IgD-negative memory B cell (primary cell): ENCODE results near the gene GLRX3. TPM values are rescaled to one million over a fixed set of nuclear protein-coding genes. Genes with fewer than 3 reads are reported as not detected.

Experiments used
- H3K27ac Mint-ChIP-seq, 3 donors: one replicate each; pipeline ENCODE4 v1.8.0; 2020 to 2022; ENCODE audit warnings: mild to moderate bottlenecking in 3 of 3, mixed read lengths in 3 of 3, moderate library complexity in 1 of 3
- H3K27me3 Mint-ChIP-seq: one replicate; pipeline ENCODE4 v1.8.0; 2021; ENCODE audit warnings: mixed read lengths
- H3K36me3 Mint-ChIP-seq: one replicate; pipeline ENCODE4 v1.8.0; 2020; ENCODE audit warnings: mild to moderate bottlenecking, mixed read lengths
- H3K4me1 Mint-ChIP-seq, 3 donors: one replicate each; pipeline ENCODE4 v1.8.0; 2020 to 2022; ENCODE audit warnings: mixed read lengths in 3 of 3, mild to moderate bottlenecking in 1 of 3
- H3K4me3 Mint-ChIP-seq, 4 donors: one replicate each; pipeline ENCODE4 v1.8.0; 2020 to 2022; ENCODE audit warnings: mild to moderate bottlenecking in 4 of 4, mixed read lengths in 4 of 4, moderate library complexity in 3 of 4
- H3K9me3 Mint-ChIP-seq, 3 donors: one replicate each; pipeline ENCODE4 v1.8.0; 2020 to 2021; ENCODE audit warnings: mixed read lengths in 3 of 3, mild to moderate bottlenecking in 1 of 3
- polyA plus RNA-seq: library from polyadenylated mRNA; unstranded; fragments of 300-500 nt; fragmentation: Illumina TruSeq; gene quantifications from one replicate; pipeline ENCODE4 v1.2.3, GENCODE V29; 2021

The GLRX3 gene
- polyA plus RNA-seq, 1 donor from 2014 or later: 78.7 TPM

DNA sequence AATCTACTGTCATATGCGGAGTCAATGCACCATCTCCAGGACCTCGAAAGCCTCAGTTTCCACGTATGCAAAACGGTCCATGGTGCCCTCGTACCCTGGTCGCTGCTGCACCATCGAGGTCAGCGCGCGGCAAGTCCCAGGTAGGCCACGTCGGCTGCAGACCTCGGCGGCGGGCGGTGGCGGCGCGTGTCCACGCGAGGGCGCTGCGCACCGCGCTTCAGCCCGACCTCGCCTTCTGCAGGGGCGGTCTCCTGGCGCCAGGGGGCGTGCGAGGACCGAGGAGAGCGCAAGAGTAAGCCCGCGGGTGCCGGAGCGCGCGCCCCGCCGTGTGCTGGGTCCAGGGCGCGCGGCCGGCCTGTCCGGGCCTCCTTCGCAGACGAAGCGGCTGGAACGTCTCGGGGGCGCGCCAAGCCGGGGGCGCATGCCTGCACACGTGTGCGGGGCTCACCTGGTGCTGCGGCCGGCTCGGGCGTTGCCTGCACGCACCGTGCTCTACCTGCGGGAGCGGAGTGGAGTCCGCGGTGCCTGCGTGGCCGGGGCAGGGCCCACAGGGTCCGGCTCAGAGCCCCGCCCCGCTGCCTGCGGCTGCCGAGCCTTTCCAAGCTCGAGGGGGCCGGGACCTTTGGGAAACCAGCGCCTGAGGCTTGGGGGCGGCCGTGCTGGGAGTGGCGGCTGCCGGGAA, 54.0 kb downstream of the GLRX3 start:
- H3K36me3 Mint-ChIP-seq: peaks cover 2% of the 10 kb centered on the region
- H3K27ac Mint-ChIP-seq: no peak overlapping the region
- H3K27me3 Mint-ChIP-seq: no peaks in the 10 kb centered on the region
- no peaks in the 10 kb centered on the region for H3K9me3 Mint-ChIP-seq
- H3K4me1 Mint-ChIP-seq: peaks cover 0 to 7% (median 3%) of the 10 kb centered on the region in 3 donors
- peak overlapping the region in 1 of 4 donors; percentile 37 for H3K4me3 Mint-ChIP-seq

DNA sequence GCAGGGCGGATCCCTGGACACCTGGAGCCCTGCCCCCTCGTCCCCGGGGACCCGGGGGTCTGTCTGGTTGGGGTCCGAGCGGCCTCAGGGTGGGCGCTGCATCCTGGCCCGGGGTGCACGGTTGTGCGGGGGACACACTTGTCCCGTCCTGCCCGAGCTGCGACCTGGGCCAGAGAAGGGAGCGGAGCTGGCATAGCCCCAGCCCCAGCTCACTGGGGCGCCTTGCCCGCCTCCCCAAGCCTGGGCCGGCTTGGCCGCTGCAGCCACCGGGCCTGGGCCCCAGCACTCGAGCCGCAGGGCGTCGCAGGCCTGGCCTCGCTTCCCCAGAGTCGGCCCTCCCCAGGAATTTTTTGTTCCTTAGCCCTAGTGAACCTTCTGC, 54.5 kb downstream of the GLRX3 start:
- Mint-ChIP-seq H3K27ac (no peak overlapping the region), H3K4me3 (peak overlapping the region in 1 of 4 donors; percentile 23), H3K4me1 (peaks cover 0 to 7% (median 3%) of the 10 kb centered on the region in 3 donors), H3K36me3 (peaks cover 2% of the 10 kb centered on the region), H3K9me3 (no peaks in the 10 kb centered on the region), H3K27me3 (no peaks in the 10 kb centered on the region)

DNA sequence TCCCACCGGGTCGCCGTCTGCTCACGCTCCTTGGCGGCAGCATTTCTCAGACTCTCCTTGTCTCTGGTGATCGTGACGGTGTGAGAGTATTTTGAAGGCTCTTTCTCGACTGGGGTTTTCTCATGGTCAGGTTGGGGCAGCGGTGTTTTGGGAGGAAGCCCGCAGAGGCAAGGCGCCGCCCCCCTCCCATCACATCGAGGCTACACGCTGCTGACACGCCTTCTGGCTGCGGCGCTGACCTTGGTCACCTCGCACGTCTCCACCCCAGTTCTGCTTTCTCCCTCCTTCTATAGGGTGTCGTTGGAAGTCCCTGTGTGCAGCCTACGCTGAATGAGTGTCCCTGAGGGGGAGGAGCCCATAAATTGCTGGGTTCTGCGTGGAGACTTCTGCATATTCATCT, 55.2 kb downstream of the GLRX3 start:
- Mint-ChIP-seq H3K27me3 (no peaks in the 10 kb centered on the region), H3K4me1 (peaks cover 0 to 7% (median 3%) of the 10 kb centered on the region in 3 donors), H3K27ac (no peak overlapping the region), H3K9me3 (no peaks in the 10 kb centered on the region), H3K4me3 (peak overlapping the region in 3 of 4 donors; percentile 54 to 77 (median 73)), H3K36me3 (peaks cover 2% of the 10 kb centered on the region)

DNA sequence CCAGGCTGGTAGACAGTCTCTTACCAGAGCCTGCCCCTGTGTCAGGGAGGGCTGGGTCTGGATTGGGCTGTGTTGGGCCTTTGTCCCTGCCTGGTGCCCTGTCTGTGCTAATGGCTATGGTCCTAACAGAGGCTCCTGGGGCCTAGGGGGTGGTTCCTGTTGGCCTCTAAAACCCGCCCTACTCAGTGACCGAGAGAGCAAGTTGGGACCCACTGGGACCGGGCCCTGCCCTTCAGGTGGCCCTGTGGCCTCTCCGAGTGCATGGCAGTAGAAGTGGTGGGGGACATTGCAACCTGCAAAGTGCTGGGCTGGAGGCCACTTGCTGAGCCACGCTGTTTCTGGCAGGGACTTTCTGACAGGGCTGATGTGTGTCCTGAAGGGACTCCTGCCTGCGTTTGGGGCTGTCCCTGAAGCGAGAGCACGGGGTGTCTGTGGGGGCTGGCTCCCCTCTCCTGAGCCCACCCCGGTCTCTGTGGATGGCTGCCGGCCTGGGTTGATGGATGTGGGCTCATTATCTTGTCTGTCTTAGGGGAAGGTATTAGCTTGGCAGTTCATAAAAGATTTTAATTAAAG, 56.2 kb downstream of the GLRX3 start:
- peak overlapping the region in 1 of 4 donors; percentile 54 for H3K4me3 Mint-ChIP-seq
- H3K27me3 Mint-ChIP-seq: no peaks in the 10 kb centered on the region
- no peak overlapping the region for H3K27ac Mint-ChIP-seq
- peaks cover 2% of the 10 kb centered on the region for H3K36me3 Mint-ChIP-seq
- no peaks in the 10 kb centered on the region for H3K9me3 Mint-ChIP-seq
- peaks cover 0 to 3% (median 3%) of the 10 kb centered on the region in 3 donors for H3K4me1 Mint-ChIP-seq

DNA sequence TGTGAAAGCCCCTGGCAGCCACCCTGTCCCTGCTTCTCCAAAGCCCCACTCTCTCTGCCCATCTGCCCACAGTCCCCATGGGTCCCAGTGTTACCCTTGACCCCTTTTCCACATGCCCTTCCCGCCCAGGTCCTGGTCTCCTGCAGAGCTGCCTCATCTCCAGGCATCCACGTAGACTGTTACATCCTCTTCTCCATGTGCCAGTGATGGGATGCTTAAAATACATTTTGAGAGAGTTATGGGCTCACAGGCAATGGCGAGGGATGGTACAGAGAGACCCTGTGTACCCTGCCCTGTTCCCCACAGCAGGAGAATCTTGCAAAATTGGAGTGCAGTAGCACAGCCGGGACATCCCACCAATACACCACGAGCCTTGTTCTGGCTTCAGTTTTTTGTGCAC, 56.8 kb downstream of the GLRX3 start:
- no peaks in the 10 kb centered on the region for H3K9me3 Mint-ChIP-seq
- peaks cover 2% of the 10 kb centered on the region for H3K36me3 Mint-ChIP-seq
- no peak overlapping the region for H3K4me3 Mint-ChIP-seq
- no peaks in the 10 kb centered on the region for H3K27me3 Mint-ChIP-seq
- peaks cover 0 to 3% (median 0%) of the 10 kb centered on the region in 3 donors for H3K4me1 Mint-ChIP-seq
- H3K27ac Mint-ChIP-seq: no peak overlapping the region

DNA sequence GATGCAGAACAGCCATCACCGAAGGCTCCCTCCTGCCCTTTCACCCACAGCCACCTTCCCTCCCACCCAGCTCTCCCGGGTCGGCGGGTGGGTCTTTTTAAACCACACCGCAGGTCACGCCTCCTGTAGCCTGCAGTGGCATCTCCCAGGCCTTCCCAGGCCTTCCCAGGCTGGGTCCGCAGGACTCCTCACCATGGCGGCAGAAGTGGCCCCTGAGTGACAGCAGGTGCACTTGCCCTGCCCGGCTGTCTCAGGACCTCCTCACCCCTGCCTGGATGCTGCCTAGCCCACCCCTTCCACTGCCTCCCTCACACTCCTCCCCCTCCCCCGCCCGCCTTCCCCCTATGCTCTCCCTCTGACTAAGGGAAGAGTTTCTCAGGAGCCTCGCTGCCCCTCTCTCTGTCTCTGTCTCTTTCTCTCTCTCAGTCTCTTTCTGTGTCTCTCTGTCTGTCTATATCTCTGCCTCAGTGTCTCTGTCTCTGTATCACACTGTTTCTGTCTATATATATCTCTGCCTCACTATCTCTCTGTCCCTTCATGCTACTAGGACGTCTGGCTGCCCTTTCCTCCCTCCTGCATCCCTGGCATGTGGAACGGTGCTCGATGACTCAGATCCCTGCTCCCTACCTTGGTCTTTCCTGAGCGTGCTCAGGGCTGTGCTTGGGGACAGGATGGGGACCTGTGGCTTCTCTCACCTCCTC, 57.5 kb downstream of the GLRX3 start:
- Mint-ChIP-seq H3K4me1 (peaks cover 0 to 3% (median 0%) of the 10 kb centered on the region in 3 donors), H3K27ac (no peak overlapping the region), H3K9me3 (no peaks in the 10 kb centered on the region), H3K4me3 (no peak overlapping the region), H3K36me3 (peaks cover 2% of the 10 kb centered on the region), H3K27me3 (no peaks in the 10 kb centered on the region)

DNA sequence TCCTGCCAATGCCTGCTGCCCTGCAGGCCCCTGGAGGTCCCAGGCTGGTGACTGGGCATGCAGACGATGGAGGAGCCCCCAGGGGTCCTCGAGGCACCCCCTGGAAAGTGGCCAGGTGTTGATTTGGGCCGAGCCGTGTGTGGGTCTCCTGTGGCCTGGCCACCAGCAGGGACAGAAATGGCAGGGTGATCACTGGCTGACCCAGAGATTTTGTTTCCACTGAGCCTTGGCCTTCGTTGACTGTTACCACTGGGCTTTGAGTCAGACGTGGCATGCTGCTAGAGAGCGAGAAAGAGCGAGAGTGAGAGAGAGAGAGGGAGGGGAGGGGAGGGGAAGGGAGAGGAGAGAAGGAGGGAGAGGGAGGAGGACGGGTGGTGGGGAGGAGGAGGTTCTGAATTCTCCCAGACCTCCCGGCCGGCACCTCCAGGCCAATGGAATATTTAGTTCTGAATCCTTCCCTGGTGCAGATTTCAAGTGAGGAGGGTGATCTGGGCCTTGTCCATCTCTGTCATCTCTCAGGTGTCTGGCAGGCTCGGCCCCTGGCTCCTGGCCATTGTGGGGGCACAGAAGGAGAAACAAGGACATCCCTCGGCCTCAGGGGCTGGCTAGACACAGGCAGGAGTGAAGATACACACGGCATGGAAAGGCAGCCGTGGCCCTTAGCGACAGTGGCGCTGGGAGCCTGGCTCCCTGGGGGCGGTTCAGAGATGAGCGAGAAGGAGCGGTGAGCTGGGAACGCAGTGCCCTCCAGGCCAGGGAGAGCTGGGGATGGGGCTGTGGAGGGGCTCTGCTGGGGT, 58.2 kb downstream of the GLRX3 start:
- H3K4me1 Mint-ChIP-seq: peaks cover 0 to 3% (median 0%) of the 10 kb centered on the region in 3 donors
- no peak overlapping the region for H3K4me3 Mint-ChIP-seq
- H3K36me3 Mint-ChIP-seq: peaks cover 2% of the 10 kb centered on the region
- H3K27me3 Mint-ChIP-seq: no peaks in the 10 kb centered on the region
- no peak overlapping the region for H3K27ac Mint-ChIP-seq
- no peaks in the 10 kb centered on the region for H3K9me3 Mint-ChIP-seq

DNA sequence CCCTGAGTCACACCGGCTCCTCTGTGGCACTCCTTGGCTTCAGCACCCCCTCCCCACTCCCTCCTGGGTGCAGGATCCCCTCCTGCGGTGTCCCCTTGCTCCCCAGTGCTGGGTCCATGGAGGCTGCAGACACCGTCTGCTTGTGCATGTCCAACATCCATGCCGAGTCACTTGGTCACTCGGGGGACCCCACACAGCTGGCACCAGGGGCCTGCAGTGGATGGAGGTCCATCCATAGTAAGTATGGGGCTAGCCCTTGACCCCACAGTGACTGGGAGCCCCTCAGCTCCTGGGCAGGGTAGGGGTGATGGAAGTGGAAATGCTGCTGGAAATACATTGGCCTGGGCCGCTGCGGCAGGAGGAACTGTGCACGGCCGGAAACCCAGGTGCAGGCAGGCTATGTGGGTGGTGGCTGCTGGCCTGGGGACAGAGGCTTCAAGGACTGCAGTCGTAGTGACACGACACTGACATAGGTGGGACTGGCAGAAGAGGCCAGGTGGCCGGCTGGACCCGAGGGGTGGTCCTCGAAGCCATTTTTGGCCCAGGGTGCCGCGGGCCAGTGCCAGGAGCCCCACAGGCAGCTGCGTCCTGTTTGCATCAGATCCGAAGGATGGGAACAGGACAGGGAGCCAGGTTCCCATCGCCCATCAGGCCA, 58.9 kb downstream of the GLRX3 start:
- no peak overlapping the region for H3K27ac Mint-ChIP-seq

DNA sequence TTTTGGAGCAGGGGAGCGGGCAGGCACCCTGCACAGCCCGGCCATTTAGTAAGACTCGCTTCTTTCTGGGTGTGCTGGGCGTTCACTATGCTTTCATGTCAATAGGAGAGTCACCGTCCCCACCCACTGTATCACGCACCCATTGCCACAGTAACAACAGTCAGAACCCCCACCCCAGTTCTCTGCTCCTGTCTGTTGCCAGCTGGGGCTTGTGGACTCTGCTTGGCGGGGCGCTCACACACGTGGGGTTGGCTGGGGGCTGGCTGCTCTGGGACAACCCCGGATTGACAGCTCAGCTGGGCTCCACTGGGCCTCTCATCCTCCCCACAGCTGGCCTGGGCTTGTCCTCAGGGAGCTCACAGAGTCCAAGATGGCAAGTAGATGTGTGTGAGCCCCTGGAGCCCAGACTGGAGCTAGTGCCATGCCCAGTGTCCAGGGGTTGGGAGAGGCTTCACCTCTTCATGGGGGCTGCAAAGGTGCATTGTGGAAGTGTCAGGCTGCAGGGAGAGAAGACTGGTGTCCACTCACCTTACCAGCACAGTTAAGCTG, 59.6 kb downstream of the GLRX3 start:
- H3K27me3 Mint-ChIP-seq: no peaks in the 10 kb centered on the region
- no peak overlapping the region for H3K27ac Mint-ChIP-seq
- no peak overlapping the region for H3K4me3 Mint-ChIP-seq
- H3K36me3 Mint-ChIP-seq: peaks cover 2% of the 10 kb centered on the region
- peaks cover 0 to 3% (median 0%) of the 10 kb centered on the region in 3 donors for H3K4me1 Mint-ChIP-seq
- H3K9me3 Mint-ChIP-seq: no peaks in the 10 kb centered on the region

More for the DNA sequence above, 58.9 kb downstream of the GLRX3 start:
- peaks cover 0 to 3% (median 0%) of the 10 kb centered on the region in 3 donors for H3K4me1 Mint-ChIP-seq
- no peak overlapping the region for H3K4me3 Mint-ChIP-seq
- H3K36me3 Mint-ChIP-seq: peaks cover 2% of the 10 kb centered on the region
- no peaks in the 10 kb centered on the region for H3K9me3 Mint-ChIP-seq
- no peaks in the 10 kb centered on the region for H3K27me3 Mint-ChIP-seq

DNA sequence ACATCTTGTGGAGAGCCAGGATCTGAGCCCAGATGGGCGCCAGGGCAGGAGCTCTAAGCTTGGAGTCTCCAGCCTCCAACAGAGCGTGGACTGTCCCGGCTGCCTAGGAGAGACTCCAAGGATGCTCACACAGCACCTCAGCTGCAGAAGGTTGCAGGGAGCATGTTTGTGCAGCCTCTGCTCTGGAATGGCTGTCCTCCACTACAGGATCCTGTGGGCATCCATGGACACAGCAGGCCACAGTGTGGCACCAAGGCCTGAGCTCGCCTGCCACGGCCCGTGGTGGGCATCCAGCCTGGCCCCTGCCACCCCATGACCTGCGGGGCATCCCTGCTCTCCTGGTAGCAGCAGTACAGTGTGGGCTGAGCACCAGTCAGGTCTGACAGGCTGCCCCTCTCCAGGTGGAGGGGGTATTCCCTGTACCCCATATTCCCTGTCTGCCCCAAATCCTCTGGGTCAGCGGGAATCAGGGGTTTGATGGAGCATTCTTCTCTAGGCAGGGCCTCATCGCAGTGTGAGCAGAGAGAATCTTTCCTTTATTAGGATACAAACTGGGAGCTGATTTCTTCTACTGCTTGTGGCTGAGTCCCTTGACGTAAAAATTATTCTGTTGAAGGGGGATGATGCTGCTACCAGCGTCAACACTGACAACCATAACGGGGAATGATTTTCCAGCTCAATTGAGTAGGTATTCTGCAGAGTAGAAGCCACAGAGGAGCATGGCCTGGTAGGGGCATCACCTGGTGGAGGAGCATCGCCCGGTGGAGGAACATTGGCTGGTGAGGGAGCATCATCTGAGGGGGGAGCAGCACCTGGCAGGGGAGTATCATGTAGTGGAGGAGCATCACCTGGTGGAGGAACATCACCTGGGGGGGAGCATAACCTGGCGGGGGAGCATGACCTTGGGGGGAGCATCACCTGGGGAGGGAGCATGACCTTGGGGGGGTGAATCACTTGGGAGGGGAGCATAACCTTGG, 60.6 kb downstream of the GLRX3 start:
- no peak overlapping the region for H3K4me3 Mint-ChIP-seq

DNA sequence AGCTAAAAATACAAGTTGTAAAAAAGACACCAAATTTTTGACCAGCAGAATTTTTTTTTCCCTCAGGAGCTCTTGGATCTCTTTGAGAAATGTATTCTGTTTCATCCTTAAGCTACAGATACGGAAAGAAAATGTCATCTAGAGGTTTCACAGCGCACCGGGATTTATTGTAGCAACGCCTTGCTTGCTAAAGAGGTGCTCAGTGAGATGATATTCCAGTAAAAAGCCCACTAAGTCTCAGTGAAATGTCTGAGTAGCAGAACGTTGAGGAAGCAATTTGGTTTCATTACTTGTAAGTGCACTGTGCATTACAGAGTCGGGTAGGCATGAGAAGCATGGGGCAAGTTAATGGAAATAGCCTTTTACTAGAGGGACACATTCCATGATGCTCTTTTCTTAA, 62.5 kb downstream of the GLRX3 start:
- H3K4me1 Mint-ChIP-seq: peaks cover 0 to 2% (median 0%) of the 10 kb centered on the region in 3 donors
- H3K4me3 Mint-ChIP-seq: no peak overlapping the region
- peak overlapping the region in 1 of 3 donors; percentile 31 for H3K27ac Mint-ChIP-seq
- H3K27me3 Mint-ChIP-seq: no peaks in the 10 kb centered on the region
- no peaks in the 10 kb centered on the region for H3K36me3 Mint-ChIP-seq
- no peaks in the 10 kb centered on the region for H3K9me3 Mint-ChIP-seq

More for the DNA sequence above, 60.6 kb downstream of the GLRX3 start:
- no peaks in the 10 kb centered on the region for H3K4me1 Mint-ChIP-seq
- H3K27me3 Mint-ChIP-seq: no peaks in the 10 kb centered on the region
- peaks cover 2% of the 10 kb centered on the region for H3K36me3 Mint-ChIP-seq
- H3K27ac Mint-ChIP-seq: no peak overlapping the region
- no peaks in the 10 kb centered on the region for H3K9me3 Mint-ChIP-seq

DNA sequence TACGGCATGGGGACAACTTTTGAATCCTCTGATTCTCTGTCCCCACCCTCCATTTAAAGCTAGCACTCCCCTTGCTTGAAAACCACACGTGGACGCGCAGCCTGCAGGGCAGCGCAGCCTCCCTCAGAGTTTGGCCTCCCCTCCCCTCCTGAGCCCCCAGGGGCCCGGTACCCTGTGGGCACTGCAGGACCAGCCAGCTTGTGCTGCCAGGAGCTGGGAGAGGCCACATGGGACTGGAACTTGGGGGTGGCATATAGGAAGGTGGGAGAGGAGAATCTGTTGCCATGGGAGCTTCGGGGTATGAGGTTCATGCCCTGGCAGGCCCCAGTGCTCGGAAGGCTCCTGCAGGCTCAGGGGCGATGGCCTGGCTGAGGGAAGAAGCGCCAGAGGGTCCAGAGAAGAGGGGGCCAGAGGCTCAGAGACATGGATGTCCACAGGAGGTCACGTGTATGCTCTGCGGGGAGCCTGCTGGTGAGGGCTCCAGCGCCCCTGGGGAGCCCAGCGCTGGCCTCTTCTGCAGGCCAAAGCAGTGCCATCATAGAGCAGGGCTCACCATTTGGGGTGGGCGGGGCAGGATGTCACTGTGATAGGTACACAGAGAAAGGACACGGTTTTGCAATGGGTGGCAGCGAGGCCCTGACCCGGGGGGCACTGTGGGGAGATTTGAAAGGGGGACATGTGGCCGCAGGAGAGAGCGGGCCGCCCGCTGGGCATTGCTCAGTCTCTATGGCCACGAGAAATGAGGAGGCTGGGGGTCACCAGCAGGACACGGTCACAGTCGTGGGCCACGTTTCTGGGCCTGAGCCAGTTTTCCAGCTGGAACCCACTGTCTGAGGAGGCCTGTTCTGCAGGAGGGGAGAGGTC, 64.2 kb downstream of the GLRX3 start:
- H3K27ac Mint-ChIP-seq: no peak overlapping the region
- H3K4me3 Mint-ChIP-seq: no peak overlapping the region
- H3K27me3 Mint-ChIP-seq: no peaks in the 10 kb centered on the region
- no peaks in the 10 kb centered on the region for H3K36me3 Mint-ChIP-seq
- H3K4me1 Mint-ChIP-seq: peaks cover 0 to 2% (median 0%) of the 10 kb centered on the region in 3 donors
- H3K9me3 Mint-ChIP-seq: no peaks in the 10 kb centered on the region

DNA sequence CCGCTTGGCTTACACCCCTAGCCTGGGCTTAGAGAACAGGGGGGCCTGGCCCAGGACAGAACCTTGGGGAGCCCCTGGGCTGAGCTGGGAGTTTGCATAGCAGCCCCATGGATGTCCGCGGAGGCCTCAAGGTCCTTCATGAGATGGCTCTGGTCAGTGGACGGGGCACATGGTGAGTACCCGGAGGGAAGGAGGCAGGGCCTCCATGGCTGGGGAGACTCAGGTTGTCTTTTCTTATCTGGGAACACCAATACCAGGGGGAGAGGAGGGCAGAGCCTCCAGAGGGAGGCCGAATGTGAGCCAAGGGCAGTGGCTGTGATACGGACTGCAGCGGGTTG, 64.8 kb downstream of the GLRX3 start:
- H3K27ac Mint-ChIP-seq: no peak overlapping the region
- no peak overlapping the region for H3K4me3 Mint-ChIP-seq
- peaks cover 0 to 2% (median 1%) of the 10 kb centered on the region in 3 donors for H3K4me1 Mint-ChIP-seq
- H3K27me3 Mint-ChIP-seq: peaks cover 1% of the 10 kb centered on the region
- no peaks in the 10 kb centered on the region for H3K36me3 Mint-ChIP-seq
- H3K9me3 Mint-ChIP-seq: no peaks in the 10 kb centered on the region
